Breast epithelium (tissue), 3 donors: Measurements from ENCODE around the gene RALGDS.

ENCODE experiments used
- CTCF ChIP-seq, 3 donors: fragments of 450-650 bp; IDR thresholded peaks; one replicate each; pipeline ENCODE4 v1.5.1; 2016 to 2017; ENCODE audit warnings: antibody characterized with exemption in 3 of 3, mild to moderate bottlenecking in 3 of 3, moderate library complexity in 3 of 3
- POLR2A ChIP-seq: fragments of 450-650 bp; IDR thresholded peaks from one replicate; pipeline ENCODE4 v1.6.1; 2016; ENCODE audit warnings: antibody characterized with exemption, mild to moderate bottlenecking, moderate library complexity
- POLR2AphosphoS5 ChIP-seq, 3 donors: sonication (generic); formaldehyde crosslinking; IDR thresholded peaks; one replicate each; pipeline ENCODE4 v1.6.1; 2017; ENCODE audit warnings: antibody characterized with exemption in 3 of 3

GRCh38 chr9:133050781-133051180, 70.3 kb downstream of the RALGDS start:
- TF ChIP-seq CTCF (IDR thresholded peaks at IDR 0.05) (no peak), POLR2A (no peak), POLR2AphosphoS5 (IDR thresholded peaks at IDR 0.05) (no peak)
